ENCODE results near the gene GSTO2. TPM values are rescaled to one million over a fixed set of nuclear protein-coding genes. Genes with fewer than 3 reads are reported as not detected.

The GSTO2 gene
- total and polyA plus RNA-seq, 2 of the 13 experiments (the other 11 are each of a cell fraction or from before 2014, with no cell fraction given), result 2.1 to 7.9 TPM

DNA sequence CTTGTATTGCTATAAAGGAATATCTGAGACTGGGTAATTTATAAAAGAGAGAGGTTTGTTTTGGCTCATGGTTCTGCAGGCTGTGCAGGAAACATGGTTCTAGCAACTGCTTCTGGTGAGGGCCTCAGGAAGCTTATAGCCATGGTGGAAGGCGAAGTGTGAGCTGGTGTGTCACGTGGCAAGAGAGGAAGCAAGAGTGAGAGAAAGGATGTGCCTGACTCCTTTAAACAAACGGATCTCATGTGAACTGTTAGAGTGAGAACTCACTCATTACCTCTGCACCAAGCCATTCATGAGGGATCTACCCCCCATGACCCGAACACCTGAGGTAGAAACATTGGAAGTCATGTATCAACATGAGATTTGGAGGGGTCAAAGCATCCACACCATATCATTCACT is 77.0 kb downstream of the GSTO2 start:
- Histone ChIP-seq H3K9ac (ENCODE audit: insufficient read depth, low read depth, low read length) (no peak overlapping the region), H3K79me2 (ENCODE audit: insufficient read depth, low read length) (no peaks in the 10 kb centered on the region), H3K27me3 (ENCODE audit: control insufficient read depth in 1 of 2, insufficient read depth in 2 of 2, low read length in 2 of 2) (peaks cover 0 to 4% of the 10 kb centered on the region in 2 experiments; a peak in 3 of 5 replicates), H3K4me2 (ENCODE audit: low read depth, low read length) (no peak overlapping the region), H3K4me3 (replicated peaks in 1 of 3; ENCODE audit: insufficient read depth in 1 of 3, low read depth in 2 of 3, low read length in 3 of 3) (no peak overlapping the region), H3K36me3 (replicated peaks in 1 of 2; ENCODE audit: control insufficient read depth in 1 of 2, insufficient read depth in 2 of 2, low read length in 2 of 2) (no peaks in the 10 kb centered on the region), H4K20me1 (ENCODE audit: insufficient read depth, low read length) (no peaks in the 10 kb centered on the region), H3K9me3 (ENCODE audit: low read length) (no peaks in the 10 kb centered on the region), H2AFZ (ENCODE audit: low read length) (no peak overlapping the region), H3K27ac (ENCODE audit: extremely low read length, insufficient read depth, low read length) (no peak overlapping the region), H3K4me1 (ENCODE audit: insufficient read depth, low read length) (peaks cover 42% of the 10 kb centered on the region)
- WGBS (ENCODE audit: low lambda C conversion rate), result 10% methylated on average over 4 of the region's 4 CpGs
- ChIA-PET POLR2A (no interaction called here), CTCF (ENCODE audit: low intra/inter-chr PET ratio, low total read pairs) (no interaction called here)
- TF ChIP-seq, protein P1, sequence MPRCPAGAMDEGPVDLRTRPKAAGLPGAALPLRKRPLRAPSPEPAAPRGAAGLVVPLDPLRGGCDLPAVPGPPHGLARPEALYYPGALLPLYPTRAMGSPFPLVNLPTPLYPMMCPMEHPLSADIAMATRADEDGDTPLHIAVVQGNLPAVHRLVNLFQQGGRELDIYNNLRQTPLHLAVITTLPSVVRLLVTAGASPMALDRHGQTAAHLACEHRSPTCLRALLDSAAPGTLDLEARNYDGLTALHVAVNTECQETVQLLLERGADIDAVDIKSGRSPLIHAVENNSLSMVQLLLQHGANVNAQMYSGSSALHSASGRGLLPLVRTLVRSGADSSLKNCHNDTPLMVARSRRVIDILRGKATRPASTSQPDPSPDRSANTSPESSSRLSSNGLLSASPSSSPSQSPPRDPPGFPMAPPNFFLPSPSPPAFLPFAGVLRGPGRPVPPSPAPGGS (CRISPR knock-in tag; IDR thresholded peaks at IDR 0.05), result no peak
- TF ChIP-seq, protein P2, sequence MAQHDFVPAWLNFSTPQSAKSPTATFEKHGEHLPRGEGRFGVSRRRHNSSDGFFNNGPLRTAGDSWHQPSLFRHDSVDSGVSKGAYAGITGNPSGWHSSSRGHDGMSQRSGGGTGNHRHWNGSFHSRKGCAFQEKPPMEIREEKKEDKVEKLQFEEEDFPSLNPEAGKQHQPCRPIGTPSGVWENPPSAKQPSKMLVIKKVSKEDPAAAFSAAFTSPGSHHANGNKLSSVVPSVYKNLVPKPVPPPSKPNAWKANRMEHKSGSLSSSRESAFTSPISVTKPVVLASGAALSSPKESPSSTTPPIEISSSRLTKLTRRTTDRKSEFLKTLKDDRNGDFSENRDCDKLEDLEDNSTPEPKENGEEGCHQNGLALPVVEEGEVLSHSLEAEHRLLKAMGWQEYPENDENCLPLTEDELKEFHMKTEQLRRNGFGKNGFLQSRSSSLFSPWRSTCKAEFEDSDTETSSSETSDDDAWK (CRISPR knock-in tag; IDR thresholded peaks at IDR 0.05), result no peak
- TF ChIP-seq SOX5 (CRISPR knock-in tag; IDR thresholded peaks at IDR 0.05; ENCODE audit: borderline replicate concordance) (no peak), NKX3-1 (CRISPR knock-in tag; IDR thresholded peaks at IDR 0.05) (no peak), SMARCC2 (IDR thresholded peaks at IDR 0.05) (no peak), RBFOX2 (IDR thresholded peaks at IDR 0.05; ENCODE audit: low read depth, low read length) (no peak), SRF (IDR thresholded peaks at IDR 0.05; ENCODE audit: low read depth, low read length) (no peak), NFE2L1 (CRISPR knock-in tag; IDR thresholded peaks at IDR 0.05; ENCODE audit: borderline replicate concordance) (no peak), MEIS1 (CRISPR knock-in tag; IDR thresholded peaks at IDR 0.05; ENCODE audit: borderline replicate concordance) (no peak), ZNF607 (CRISPR knock-in tag; IDR thresholded peaks at IDR 0.05; ENCODE audit: borderline replicate concordance) (no peak), ZNF296 (CRISPR knock-in tag; conservative IDR thresholded peaks at IDR 0.05) (no peak)
- TF ChIP-seq, protein P3, sequence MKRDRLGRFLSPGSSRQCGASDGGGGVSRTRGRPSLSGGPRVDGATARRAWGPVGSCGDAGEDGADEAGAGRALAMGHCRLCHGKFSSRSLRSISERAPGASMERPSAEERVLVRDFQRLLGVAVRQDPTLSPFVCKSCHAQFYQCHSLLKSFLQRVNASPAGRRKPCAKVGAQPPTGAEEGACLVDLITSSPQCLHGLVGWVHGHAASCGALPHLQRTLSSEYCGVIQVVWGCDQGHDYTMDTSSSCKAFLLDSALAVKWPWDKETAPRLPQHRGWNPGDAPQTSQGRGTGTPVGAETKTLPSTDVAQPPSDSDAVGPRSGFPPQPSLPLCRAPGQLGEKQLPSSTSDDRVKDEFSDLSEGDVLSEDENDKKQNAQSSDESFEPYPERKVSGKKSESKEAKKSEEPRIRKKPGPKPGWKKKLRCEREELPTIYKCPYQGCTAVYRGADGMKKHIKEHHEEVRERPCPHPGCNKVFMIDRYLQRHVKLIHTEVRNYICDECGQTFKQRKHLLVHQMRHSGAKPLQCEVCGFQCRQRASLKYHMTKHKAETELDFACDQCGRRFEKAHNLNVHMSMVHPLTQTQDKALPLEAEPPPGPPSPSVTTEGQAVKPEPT (CRISPR knock-in tag; IDR thresholded peaks at IDR 0.05; ENCODE audit: low read depth), result no peak
- TF ChIP-seq, protein P4, sequence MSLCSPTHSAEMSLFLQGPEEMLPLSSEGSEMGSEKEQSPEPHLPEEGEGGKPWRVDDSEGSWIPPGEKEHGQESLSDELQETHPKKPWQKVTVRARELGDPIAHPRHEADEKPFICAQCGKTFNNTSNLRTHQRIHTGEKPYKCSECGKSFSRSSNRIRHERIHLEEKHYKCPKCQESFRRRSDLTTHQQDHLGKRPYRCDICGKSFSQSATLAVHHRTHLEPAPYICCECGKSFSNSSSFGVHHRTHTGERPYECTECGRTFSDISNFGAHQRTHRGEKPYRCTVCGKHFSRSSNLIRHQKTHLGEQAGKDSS (CRISPR knock-in tag; IDR thresholded peaks at IDR 0.05; ENCODE audit: borderline replicate concordance, low read depth), result no peak
- BruUV-seq (replicated peaks), result no TSS peak
- DNase-seq (ENCODE audit: low spot score) (no peak), ATAC-seq (no peak), FAIRE-seq (no peak)
- intact Hi-C loops (cut with micrococcal nuclease; ENCODE audit: unreplicated experiment) (loop anchor here (5.0 kb wide), 1 partner anchor 224 kb away; the partner anchor contains the start of gene SFR1), in situ Hi-C loops (cut with HindIII; ENCODE audit: extremely low pct_ligation_motif_present, low pct_unique_long_range_greater_than_20kb) (loop anchor here (5.0 kb wide), 1 partner anchor 44 kb away; no protein-coding TSS in a partner anchor)

Measured in HepG2 (cell line).